IPS DF 4.7 (cell line): Measurements from ENCODE around the gene KIAA0930.

Experiments used
- DNase-seq: peaks from one replicate; pipeline ENCODE4 v3.0.0-alpha.2; 2013; ENCODE audit warnings: low spot score; ENCODE audit errors: extremely low read depth

KIAA0930 gene

DNA sequence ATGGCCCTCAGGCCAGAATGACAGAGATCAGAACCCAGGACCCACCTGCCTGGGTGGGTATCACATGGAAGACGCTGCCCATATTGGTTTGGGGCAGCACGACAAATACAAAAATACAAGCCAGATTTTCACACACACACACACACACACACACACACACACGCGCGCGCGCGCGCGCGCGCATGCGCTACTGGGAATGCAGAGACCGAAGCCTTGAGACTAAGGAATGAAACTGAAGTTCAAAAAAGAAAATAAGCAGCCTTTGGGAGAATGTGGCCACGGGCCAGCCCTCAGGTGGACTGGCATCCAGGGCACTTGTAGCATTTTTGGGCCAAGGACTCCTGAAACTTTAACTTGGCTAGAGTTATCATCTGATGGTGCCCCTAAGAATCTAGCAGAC is 98.3 kb downstream of the KIAA0930 start:
- DNase-seq, result no peak
